Progenitor cell of endocrine pancreas (in vitro differentiated cells): ENCODE measurements around the gene ENTPD5. TPM values are rescaled to one million over a fixed set of nuclear protein-coding genes. Genes with fewer than 3 reads are reported as not detected.

Source experiments
- DNase-seq: peaks from one replicate; pipeline ENCODE4 v3.0.0; 2021; ENCODE audit warnings: low spot score; ENCODE audit not compliant: unreplicated experiment
- H3K27ac Mint-ChIP-seq: 2 replicates; pipeline ENCODE4 v1.8.0; 2021; ENCODE audit warnings: mild to moderate bottlenecking, moderate library complexity, mixed read lengths
- H3K27me3 Mint-ChIP-seq: 2 replicates; pipeline ENCODE4 v1.8.0; 2021; ENCODE audit warnings: mixed read lengths
- H3K36me3 Mint-ChIP-seq: 2 replicates; pipeline ENCODE4 v1.8.0; 2022; ENCODE audit warnings: mixed read lengths; ENCODE audit not compliant: insufficient read depth
- H3K4me1 Mint-ChIP-seq: 2 replicates; pipeline ENCODE4 v1.8.0; 2021; ENCODE audit warnings: low read depth, mixed read lengths
- H3K4me3 Mint-ChIP-seq: 2 replicates; pipeline ENCODE4 v1.8.0; 2021; ENCODE audit warnings: low read depth, mild to moderate bottlenecking, moderate library complexity, mixed read lengths
- H3K9me3 Mint-ChIP-seq: 2 replicates; pipeline ENCODE4 v1.8.0; 2021; ENCODE audit warnings: low read depth, mixed read lengths
- total RNA-seq: library from RNA; stranded (reverse); gene quantifications from 2 replicates; pipeline ENCODE4 v1.2.1, GENCODE V29; 2021
- TF ChIP-seq, protein P1 (sequence below): fragments of 200-600 bp; sonication (generic); IDR thresholded peaks from one replicate; pipeline ENCODE4 v1.5.0; 2021; ENCODE audit warnings: antibody characterized with exemption, mild to moderate bottlenecking; ENCODE audit not compliant: unreplicated experiment

ENTPD5 gene
- total RNA-seq, 1 donor from 2014 or later = 14.2 TPM

DNA sequence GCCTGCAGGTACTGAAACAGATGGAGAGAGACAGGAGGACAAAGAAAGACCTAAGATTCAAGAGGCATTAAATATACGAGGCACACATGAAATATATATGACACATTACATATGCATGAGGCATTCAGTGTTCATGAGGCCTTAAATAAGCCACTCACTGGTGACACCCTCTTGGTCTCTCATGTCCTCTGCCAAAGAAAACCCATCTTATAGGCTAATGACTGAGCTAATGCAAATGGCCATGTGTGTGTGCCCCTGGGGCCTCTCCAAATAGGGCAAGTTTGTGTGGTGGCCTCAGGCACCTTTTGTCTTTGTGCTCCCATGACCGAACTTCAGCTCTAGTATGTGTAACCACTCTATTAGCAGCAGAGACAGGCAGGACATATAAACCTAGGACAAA, 50.2 kb downstream of the ENTPD5 start:
- TF ChIP-seq, protein P1, sequence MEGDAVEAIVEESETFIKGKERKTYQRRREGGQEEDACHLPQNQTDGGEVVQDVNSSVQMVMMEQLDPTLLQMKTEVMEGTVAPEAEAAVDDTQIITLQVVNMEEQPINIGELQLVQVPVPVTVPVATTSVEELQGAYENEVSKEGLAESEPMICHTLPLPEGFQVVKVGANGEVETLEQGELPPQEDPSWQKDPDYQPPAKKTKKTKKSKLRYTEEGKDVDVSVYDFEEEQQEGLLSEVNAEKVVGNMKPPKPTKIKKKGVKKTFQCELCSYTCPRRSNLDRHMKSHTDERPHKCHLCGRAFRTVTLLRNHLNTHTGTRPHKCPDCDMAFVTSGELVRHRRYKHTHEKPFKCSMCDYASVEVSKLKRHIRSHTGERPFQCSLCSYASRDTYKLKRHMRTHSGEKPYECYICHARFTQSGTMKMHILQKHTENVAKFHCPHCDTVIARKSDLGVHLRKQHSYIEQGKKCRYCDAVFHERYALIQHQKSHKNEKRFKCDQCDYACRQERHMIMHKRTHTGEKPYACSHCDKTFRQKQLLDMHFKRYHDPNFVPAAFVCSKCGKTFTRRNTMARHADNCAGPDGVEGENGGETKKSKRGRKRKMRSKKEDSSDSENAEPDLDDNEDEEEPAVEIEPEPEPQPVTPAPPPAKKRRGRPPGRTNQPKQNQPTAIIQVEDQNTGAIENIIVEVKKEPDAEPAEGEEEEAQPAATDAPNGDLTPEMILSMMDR = no peak
- H3K9me3 Mint-ChIP-seq = no peaks in the 10 kb centered on the region
- no peaks in the 10 kb centered on the region for H3K4me1 Mint-ChIP-seq
- no peak overlapping the region for H3K27ac Mint-ChIP-seq
- peaks cover 12% of the 10 kb centered on the region for H3K36me3 Mint-ChIP-seq
- DNase-seq = no peak
- no peak overlapping the region for H3K4me3 Mint-ChIP-seq
- H3K27me3 Mint-ChIP-seq = no peaks in the 10 kb centered on the region

DNA sequence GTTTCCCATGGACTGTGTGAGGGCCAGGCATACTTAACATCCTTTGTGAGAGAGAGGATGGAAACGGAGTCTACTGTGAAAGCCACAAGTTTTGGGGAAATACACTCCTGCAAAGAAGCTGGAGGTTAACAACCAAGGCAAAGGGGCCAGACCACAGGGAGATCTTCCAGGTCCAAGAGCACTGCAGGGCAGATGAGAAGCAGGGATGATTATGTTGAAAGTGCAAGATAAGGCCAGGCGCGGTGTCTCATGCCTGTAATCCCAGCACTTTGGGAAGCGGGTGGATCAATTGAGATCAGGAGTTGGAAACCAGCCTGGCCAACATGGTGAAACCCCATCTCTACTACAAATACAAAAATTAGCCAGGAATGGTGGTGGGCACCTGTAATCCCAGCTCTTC, 53.9 kb downstream of the ENTPD5 start:
- H3K27me3 Mint-ChIP-seq = no peaks in the 10 kb centered on the region
- peaks cover 25% of the 10 kb centered on the region for H3K36me3 Mint-ChIP-seq
- no peak for DNase-seq
- TF ChIP-seq, protein P1 = no peak
- H3K4me3 Mint-ChIP-seq = no peak overlapping the region
- no peak overlapping the region for H3K27ac Mint-ChIP-seq
- H3K4me1 Mint-ChIP-seq = no peaks in the 10 kb centered on the region
- no peaks in the 10 kb centered on the region for H3K9me3 Mint-ChIP-seq

- H3K27me3 Mint-ChIP-seq = no peaks in the 10 kb centered on the region
- no peaks in the 10 kb centered on the region for H3K4me1 Mint-ChIP-seq
- H3K9me3 Mint-ChIP-seq = no peaks in the 10 kb centered on the region
- no peak for DNase-seq
- H3K4me3 Mint-ChIP-seq = no peak overlapping the region
- H3K27ac Mint-ChIP-seq = no peak overlapping the region
- TF ChIP-seq, protein P1 = no peak
- H3K36me3 Mint-ChIP-seq = peaks cover 28% of the 10 kb centered on the region
Observed at GRCh38 chr14:73961192-73961591, 57.9 kb downstream of the ENTPD5 start.

DNA sequence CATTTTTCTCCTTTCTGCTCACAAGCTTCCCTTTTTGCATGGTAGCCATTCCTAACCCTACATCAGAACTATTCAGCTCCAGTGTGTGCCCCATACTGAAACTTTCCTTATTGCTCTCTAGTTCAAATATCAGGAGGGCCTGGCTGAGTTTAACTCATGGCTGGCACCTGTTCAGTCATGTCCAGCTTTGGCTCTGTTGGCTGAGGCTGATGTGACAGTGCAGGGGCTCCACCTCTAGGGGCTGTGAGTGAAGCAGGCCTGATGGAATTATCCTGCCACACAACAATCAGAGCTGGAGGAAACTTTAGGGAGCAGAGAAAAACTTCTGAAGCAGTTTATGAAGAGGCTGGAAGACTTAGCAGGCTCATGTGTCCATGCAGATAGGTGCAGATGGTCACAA, 60.5 kb downstream of the ENTPD5 start:
- no peaks in the 10 kb centered on the region for H3K9me3 Mint-ChIP-seq
- H3K36me3 Mint-ChIP-seq = peaks cover 31% of the 10 kb centered on the region
- H3K4me3 Mint-ChIP-seq = no peak overlapping the region
- DNase-seq = no peak
- no peaks in the 10 kb centered on the region for H3K4me1 Mint-ChIP-seq
- H3K27ac Mint-ChIP-seq = no peak overlapping the region
- TF ChIP-seq, protein P1 = no peak
- H3K27me3 Mint-ChIP-seq = no peaks in the 10 kb centered on the region

- H3K36me3 Mint-ChIP-seq = peaks cover 23% of the 10 kb centered on the region
- TF ChIP-seq, protein P1 = no peak
- no peaks in the 10 kb centered on the region for H3K27me3 Mint-ChIP-seq
- DNase-seq = no peak
- H3K9me3 Mint-ChIP-seq = no peaks in the 10 kb centered on the region
- peaks cover 1% of the 10 kb centered on the region for H3K4me1 Mint-ChIP-seq
- H3K4me3 Mint-ChIP-seq = no peak overlapping the region
- no peak overlapping the region for H3K27ac Mint-ChIP-seq
Observed at GRCh38 chr14:73955674-73956073, 63.4 kb downstream of the ENTPD5 start.
